Gastrocnemius medialis (tissue), 4 donors: Measurements from ENCODE around the gene SLC12A7.

Source experiments
- POLR2A ChIP-seq, 2 donors: fragments of 450-650 bp; IDR thresholded peaks; one replicate each; pipeline ENCODE4 v1.6.1; 2017; ENCODE audit warnings: antibody characterized with exemption in 2 of 2, mild to moderate bottlenecking in 2 of 2, moderate library complexity in 2 of 2
- TF ChIP-seq, protein P1 (sequence below), 5 experiments: fragments of 450-650 bp in 3 of 5; fragments of 200-600 bp in 2 of 5; sonication (generic) in 2 of 5; IDR thresholded peaks in 4 of 5; conservative IDR thresholded peaks in 1 of 5; 1 replicate in 4 of 5; 2 replicates in 1 of 5; pipeline ENCODE4 v1.5.1; 2016 to 2019; ENCODE audit warnings: antibody characterized with exemption in 5 of 5, mild to moderate bottlenecking in 3 of 5, moderate library complexity in 3 of 5

DNA sequence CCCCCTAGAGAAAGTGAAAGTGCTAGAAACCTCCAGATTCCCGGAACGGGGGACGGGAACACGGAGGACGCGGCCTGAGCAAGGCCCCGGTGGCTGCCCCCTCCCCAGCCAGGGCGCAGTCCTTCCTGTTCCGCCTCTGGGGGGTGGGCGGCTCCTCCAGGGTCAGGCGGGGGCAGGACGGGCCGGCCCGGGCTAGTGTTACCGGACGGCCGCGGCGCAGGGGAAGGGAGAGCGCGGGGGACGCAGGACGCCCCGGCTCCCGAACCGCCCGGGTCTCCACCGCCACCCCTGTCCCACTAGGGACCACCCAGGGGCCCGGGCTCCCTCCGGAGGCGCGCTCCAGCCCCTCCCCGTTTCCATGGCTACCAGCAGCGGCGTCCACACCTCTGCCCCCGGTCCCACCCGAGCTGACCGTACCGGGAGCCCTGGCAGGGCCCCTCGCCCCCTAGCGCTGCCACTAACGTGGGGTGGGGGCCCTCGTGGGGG lies 579 bp downstream of the SLC12A7 start:
- TF ChIP-seq, protein P1, sequence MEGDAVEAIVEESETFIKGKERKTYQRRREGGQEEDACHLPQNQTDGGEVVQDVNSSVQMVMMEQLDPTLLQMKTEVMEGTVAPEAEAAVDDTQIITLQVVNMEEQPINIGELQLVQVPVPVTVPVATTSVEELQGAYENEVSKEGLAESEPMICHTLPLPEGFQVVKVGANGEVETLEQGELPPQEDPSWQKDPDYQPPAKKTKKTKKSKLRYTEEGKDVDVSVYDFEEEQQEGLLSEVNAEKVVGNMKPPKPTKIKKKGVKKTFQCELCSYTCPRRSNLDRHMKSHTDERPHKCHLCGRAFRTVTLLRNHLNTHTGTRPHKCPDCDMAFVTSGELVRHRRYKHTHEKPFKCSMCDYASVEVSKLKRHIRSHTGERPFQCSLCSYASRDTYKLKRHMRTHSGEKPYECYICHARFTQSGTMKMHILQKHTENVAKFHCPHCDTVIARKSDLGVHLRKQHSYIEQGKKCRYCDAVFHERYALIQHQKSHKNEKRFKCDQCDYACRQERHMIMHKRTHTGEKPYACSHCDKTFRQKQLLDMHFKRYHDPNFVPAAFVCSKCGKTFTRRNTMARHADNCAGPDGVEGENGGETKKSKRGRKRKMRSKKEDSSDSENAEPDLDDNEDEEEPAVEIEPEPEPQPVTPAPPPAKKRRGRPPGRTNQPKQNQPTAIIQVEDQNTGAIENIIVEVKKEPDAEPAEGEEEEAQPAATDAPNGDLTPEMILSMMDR (IDR thresholded peaks at IDR 0.05 in 4 of 5, conservative IDR thresholded peaks at IDR 0.05 in 1 of 5): no peak
- TF ChIP-seq POLR2A (IDR thresholded peaks at IDR 0.05): no peak
